Sigmoid colon (tissue), 7 donors: Measurements from ENCODE around the gene SPTBN4. TPM values are rescaled to one million over a fixed set of nuclear protein-coding genes. Genes with fewer than 3 reads are reported as not detected.

Experiments
- DNase-seq: peaks from one replicate; pipeline ENCODE4 v3.0.0-alpha.2; 2019
- H3K27ac ChIP-seq, 4 donors: fragments of 200-600 bp; sonication (generic); one replicate each; pipeline ENCODE4 v1.5.1; 2016 to 2019; ENCODE audit warnings: mild to moderate bottlenecking in 1 of 4
- H3K27me3 ChIP-seq, 3 donors: fragments of 200-600 bp; sonication (generic); one replicate each; pipeline ENCODE4 v1.5.1; 2019; ENCODE audit warnings: mild to moderate bottlenecking in 1 of 3
- H3K36me3 ChIP-seq, 4 donors: fragments of 200-600 bp; sonication (generic); one replicate each; pipeline ENCODE4 v1.5.1; 2016 to 2019
- H3K4me1 ChIP-seq, 4 donors: fragments of 200-600 bp; sonication (generic); one replicate each; pipeline ENCODE4 v1.5.1; 2017 to 2019
- H3K4me3 ChIP-seq, 4 donors: fragments of 200-600 bp; sonication (generic); one replicate each; pipeline ENCODE4 v1.5.1; 2017 to 2019; ENCODE audit warnings: mild to moderate bottlenecking in 2 of 4, moderate library complexity in 1 of 4
- H3K9me3 ChIP-seq, 4 donors: fragments of 200-600 bp in 3 of 4; sonication (generic) in 3 of 4; one replicate each; pipeline versions ENCODE4 v1.5.1 to v1.6.1; 2013 to 2019
- CTCF ChIP-seq, 4 experiments: fragments of 450-650 bp in 3 of 4; fragments of 200-600 bp in 1 of 4; IDR thresholded peaks; one replicate each; pipeline ENCODE4 v1.5.1; 2016 to 2019; ENCODE audit warnings: antibody characterized with exemption in 4 of 4, mild to moderate bottlenecking in 3 of 4, moderate library complexity in 2 of 4
- EP300 ChIP-seq, 4 donors: sonication (generic); formaldehyde crosslinking; IDR thresholded peaks; one replicate each; pipeline ENCODE4 v1.6.1; 2017; ENCODE audit warnings: antibody characterized with exemption in 4 of 4
- POLR2A ChIP-seq, 2 donors: fragments of 450-650 bp; IDR thresholded peaks; one replicate each; pipeline ENCODE4 v1.6.1; 2016; ENCODE audit warnings: antibody characterized with exemption in 2 of 2, mild to moderate bottlenecking in 2 of 2, moderate library complexity in 2 of 2
- POLR2AphosphoS5 ChIP-seq, 4 donors: sonication (generic); formaldehyde crosslinking; IDR thresholded peaks; one replicate each; pipeline ENCODE4 v1.6.1; 2017; ENCODE audit warnings: antibody characterized with exemption in 4 of 4
- WGBS, 2 donors: extraction: QIAGEN DNeasy Blood & Tissue Kit; methylation state at CpG; one replicate each; pipeline ENCODE4 v1.1.7; 2013; 5-methylcytosine and 5-hydroxymethylcytosine counted together
- intact Hi-C: fragments of 100-400 bp; cut with DNase I; formaldehyde crosslinking; loops from one replicate; pipeline ENCODE4 v1.15.1; 2023
- polyA plus RNA-seq, 3 donors: library from polyadenylated mRNA; stranded (reverse); fragments of 200-250 nt; gene quantifications; one replicate each; pipeline ENCODE4 v1.2.3, GENCODE V29; 2013
- total RNA-seq, 4 donors: library from RNA; depleted of rRNA; stranded (reverse); fragments of >200 nt; gene quantifications; one replicate each; pipeline ENCODE4 v1.1.0, GENCODE V29; 2016
- donor health status: healthy with polysubstance abuse.
- donor health status: Bipolar disorder and iron deficiency.
- donor health status: healthy.

SPTBN4 gene
- total and polyA plus RNA-seq, 7 donors = 0.23 to 5.0 (median 1.8) TPM; not detected in 1

GRCh38 chr19:40581531-40581930 is 114.7 kb downstream of the SPTBN4 start:
- Histone ChIP-seq H3K27ac (no peak overlapping the region), H3K4me1 (peaks cover 0 to 18% (median 9%) of the 10 kb centered on the region in 4 donors), H3K4me3 (no peak overlapping the region), H3K36me3 (peaks cover 0 to 49% (median 16%) of the 10 kb centered on the region in 4 donors), H3K9me3 (no peaks in the 10 kb centered on the region), H3K27me3 (no peaks in the 10 kb centered on the region)
- whole genome bisulfite sequencing, 2 donors = 95 to 98% methylated on average over 5 of the region's 5 CpGs
- TF ChIP-seq EP300 (IDR thresholded peaks at IDR 0.05) (no peak), CTCF (IDR thresholded peaks at IDR 0.05) (no peak), POLR2AphosphoS5 (IDR thresholded peaks at IDR 0.05) (no peak), POLR2A (IDR thresholded peaks at IDR 0.05) (no peak)
- intact Hi-C loops = no loop called here
- DNase-seq = no peak

DNA sequence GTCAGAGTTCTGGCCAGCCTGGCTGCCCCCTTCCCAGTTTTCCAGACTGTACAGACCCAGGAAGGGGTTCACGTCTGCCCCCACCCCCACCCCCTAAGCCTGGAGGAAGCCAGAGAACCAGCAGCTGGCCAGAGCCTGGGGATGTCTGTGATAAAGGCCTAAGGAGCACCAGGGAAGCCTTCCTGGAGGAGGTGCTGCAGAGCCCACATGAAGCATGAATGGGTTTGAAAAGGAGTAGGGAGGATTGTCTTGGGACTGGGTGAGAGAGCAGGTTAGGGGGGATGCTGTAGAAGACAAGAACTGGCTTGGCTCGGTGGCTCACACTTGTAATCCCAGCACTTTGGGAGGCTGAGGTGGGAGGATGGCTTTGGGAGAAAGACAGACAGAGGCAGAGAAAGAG is 115.7 kb downstream of the SPTBN4 start:
- Histone ChIP-seq H3K4me1 (peaks cover 0 to 12% (median 5%) of the 10 kb centered on the region in 4 donors), H3K27me3 (no peaks in the 10 kb centered on the region), H3K27ac (no peak overlapping the region), H3K4me3 (no peak overlapping the region), H3K9me3 (no peaks in the 10 kb centered on the region), H3K36me3 (peaks cover 0 to 59% (median 20%) of the 10 kb centered on the region in 4 donors)
- intact Hi-C loops = no loop called here
- TF ChIP-seq POLR2AphosphoS5 (IDR thresholded peaks at IDR 0.05) (no peak), CTCF (IDR thresholded peaks at IDR 0.05) (no peak), EP300 (IDR thresholded peaks at IDR 0.05) (no peak), POLR2A (IDR thresholded peaks at IDR 0.05) (no peak)
- 92 to 96% methylated on average over 2 of the region's 2 CpGs for WGBS, 2 donors
- DNase-seq = no peak

GRCh38 chr19:40583283-40583682 is 116.5 kb downstream of the SPTBN4 start:
- no peak for TF ChIP-seq POLR2AphosphoS5 (IDR thresholded peaks at IDR 0.05)
- no peak for TF ChIP-seq POLR2A (IDR thresholded peaks at IDR 0.05)
- Histone ChIP-seq H3K36me3 (peaks cover 0 to 65% (median 20%) of the 10 kb centered on the region in 4 donors), H3K4me3 (no peak overlapping the region), H3K27me3 (no peaks in the 10 kb centered on the region), H3K27ac (no peak overlapping the region), H3K4me1 (peaks cover 0 to 4% (median 0%) of the 10 kb centered on the region in 4 donors), H3K9me3 (no peaks in the 10 kb centered on the region)
- WGBS, 2 donors = 88 to 92% methylated on average over 14 of the region's 14 CpGs
- intact Hi-C loops = no loop called here
- DNase-seq = no peak

DNA sequence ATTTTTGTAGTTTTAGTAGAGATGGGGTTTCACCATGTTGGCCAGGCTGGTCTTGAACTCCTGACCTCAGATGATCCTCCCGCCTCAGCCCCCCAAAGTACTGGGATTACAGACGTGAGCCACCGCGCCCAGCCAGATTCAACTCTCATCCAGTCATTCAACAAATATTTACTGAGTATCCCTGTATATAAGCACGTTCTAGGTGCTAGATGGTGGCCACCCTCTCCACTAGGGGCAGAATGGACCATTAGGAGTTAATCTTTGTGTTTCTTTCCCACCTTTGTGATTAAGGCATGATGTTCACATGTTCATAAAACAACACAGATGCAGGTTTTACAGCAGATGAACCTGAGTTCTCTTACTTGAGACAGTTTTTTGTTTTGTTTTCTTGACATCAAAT is 117.2 kb downstream of the SPTBN4 start:
- TF ChIP-seq CTCF (IDR thresholded peaks at IDR 0.05) (no peak), POLR2AphosphoS5 (IDR thresholded peaks at IDR 0.05) (no peak), POLR2A (IDR thresholded peaks at IDR 0.05) (no peak), EP300 (IDR thresholded peaks at IDR 0.05) (no peak)
- no peak overlapping the region for H3K4me3 ChIP-seq
- peaks cover 0 to 68% (median 20%) of the 10 kb centered on the region in 4 donors for H3K36me3 ChIP-seq
- no peaks in the 10 kb centered on the region for H3K27me3 ChIP-seq
- DNase-seq = no peak
- H3K4me1 ChIP-seq = no peaks in the 10 kb centered on the region
- WGBS, 2 donors = 68 to 81% methylated on average over 5 of the region's 5 CpGs
- H3K27ac ChIP-seq = no peak overlapping the region
- intact Hi-C loops = no loop called here
- H3K9me3 ChIP-seq = no peaks in the 10 kb centered on the region

DNA sequence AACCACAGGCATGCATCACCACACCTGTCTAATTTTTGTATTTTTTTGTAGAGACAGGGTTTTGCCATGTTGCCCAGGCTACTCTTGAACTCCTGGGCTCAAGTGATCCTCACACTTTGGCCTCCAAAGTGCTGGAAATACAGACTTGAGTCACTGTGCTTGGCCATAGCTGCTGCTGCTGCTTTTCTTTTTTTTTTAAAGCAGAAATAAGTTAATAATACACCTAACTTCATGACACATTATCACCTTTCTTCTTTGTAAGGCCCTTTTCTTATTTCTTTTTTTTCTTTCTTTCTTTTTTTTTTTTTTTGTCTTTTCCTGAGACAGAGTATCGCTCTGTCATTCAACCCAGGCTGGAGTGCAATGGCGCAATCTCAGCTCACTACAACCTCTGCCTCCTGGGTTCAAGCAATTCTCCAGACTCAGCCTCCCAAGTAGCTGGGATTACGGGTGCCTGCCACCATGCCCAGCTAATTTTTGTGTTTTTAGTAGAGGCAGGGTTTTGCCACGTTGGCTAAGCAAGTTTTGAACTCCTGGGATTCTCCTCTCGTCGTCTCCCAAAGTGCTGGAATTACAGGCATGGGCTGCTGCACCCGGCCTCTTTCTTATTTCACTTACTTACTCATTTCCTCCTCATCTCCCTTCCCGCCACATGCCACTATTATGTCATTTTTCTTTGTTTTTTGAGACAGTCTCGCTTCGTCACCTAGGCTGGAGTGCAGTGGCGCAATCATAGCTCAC is 118.6 kb downstream of the SPTBN4 start:
- no peaks in the 10 kb centered on the region for H3K27me3 ChIP-seq
- DNase-seq = no peak
- no peaks in the 10 kb centered on the region for H3K9me3 ChIP-seq
- H3K4me1 ChIP-seq = no peaks in the 10 kb centered on the region
- H3K4me3 ChIP-seq = no peak overlapping the region
- intact Hi-C loops = no loop called here
- WGBS, 2 donors = 88 to 89% methylated on average over 11 of the region's 11 CpGs
- no peak for TF ChIP-seq EP300 (IDR thresholded peaks at IDR 0.05)
- TF ChIP-seq CTCF (IDR thresholded peaks at IDR 0.05) = no peak
- no peak for TF ChIP-seq POLR2A (IDR thresholded peaks at IDR 0.05)
- no peak for TF ChIP-seq POLR2AphosphoS5 (IDR thresholded peaks at IDR 0.05)
- peaks cover 0 to 63% (median 18%) of the 10 kb centered on the region in 4 donors for H3K36me3 ChIP-seq
- no peak overlapping the region for H3K27ac ChIP-seq
